Astrocyte (in vitro differentiated cells and primary cell): ENCODE results near the gene MISP.

Experiments used
- CTCF ChIP-seq: IDR thresholded peaks from 2 replicates; pipeline ENCODE4 v1.5.1; 2011; ENCODE audit warnings: low read depth, mild to moderate bottlenecking, inconsistent platforms, low read length, moderate library complexity; ENCODE audit not compliant: insufficient read depth
- EZH2 ChIP-seq: IDR thresholded peaks from 2 replicates; pipeline ENCODE4 v1.6.1; 2012; ENCODE audit warnings: mild to moderate bottlenecking, low read length, inconsistent platforms; ENCODE audit not compliant: insufficient read depth

- TF ChIP-seq CTCF (no peak), EZH2 (no peak)
These were observed 40.2 kb downstream of the MISP start for GRCh38 chr19:791007-791566.
